ENCODE results near the gene APPBP2. TPM values are rescaled to one million over a fixed set of nuclear protein-coding genes. Genes with fewer than 3 reads are reported as not detected.
A peak's percentile ranks its signal among the peaks of the same experiment; 100 is the strongest.
"Not testable (repeated sequence)": the region's sequence is repeated elsewhere in the genome, so short reads cannot be mapped to it uniquely, and the experiment has no call there.

APPBP2 gene
- total RNA-seq: 55.1 TPM

- peak; percentile 88 for DNase-seq (ENCODE audit: low spot score)
Measured at GRCh38 chr17:60525685-60526514, at the start of gene APPBP2. Gene APPBP2 (minus strand): TSS chr17:60526242. CDS start chr17:60525931, 311 bp downstream.

- no peak for DNase-seq (ENCODE audit: low spot score)
Measured at GRCh38 chr17:60573236-60574051, 47.4 kb upstream of the APPBP2 start.

- DNase-seq (ENCODE audit: low spot score): no peak
Measured at GRCh38 chr17:60565233-60565632, 39.2 kb upstream of the APPBP2 start.

- DNase-seq (ENCODE audit: low spot score): no peak
Measured at GRCh38 chr17:60563743-60564142, 37.7 kb upstream of the APPBP2 start.

GRCh38 chr17:60562421-60562820, 36.4 kb upstream of the APPBP2 start:
- DNase-seq (ENCODE audit: low spot score): no peak

GRCh38 chr17:60560860-60561257, 34.8 kb upstream of the APPBP2 start:
- no peak for DNase-seq (ENCODE audit: low spot score)

- DNase-seq (ENCODE audit: low spot score): no peak
Measured at GRCh38 chr17:60559995-60560859, 34.2 kb upstream of the APPBP2 start.

GRCh38 chr17:60559659-60559994, 33.6 kb upstream of the APPBP2 start:
- DNase-seq (ENCODE audit: low spot score): no peak

GRCh38 chr17:60557805-60558204, 31.8 kb upstream of the APPBP2 start:
- no peak for DNase-seq (ENCODE audit: low spot score)

GRCh38 chr17:60555786-60556185, 29.7 kb upstream of the APPBP2 start:
- no peak for DNase-seq (ENCODE audit: low spot score)

- no peak for DNase-seq (ENCODE audit: low spot score)
Measured at GRCh38 chr17:60554377-60554788, 28.3 kb upstream of the APPBP2 start.

GRCh38 chr17:60552255-60552654, 26.2 kb upstream of the APPBP2 start:
- DNase-seq (ENCODE audit: low spot score): not testable (repeated sequence)

GRCh38 chr17:60548990-60549389, 22.9 kb upstream of the APPBP2 start:
- DNase-seq (ENCODE audit: low spot score): no peak

GRCh38 chr17:60545465-60546191, 19.6 kb upstream of the APPBP2 start:
- DNase-seq (ENCODE audit: low spot score): no peak

- no peak for DNase-seq (ENCODE audit: low spot score)
Measured at GRCh38 chr17:60542071-60542470, 16.0 kb upstream of the APPBP2 start.

GRCh38 chr17:60540460-60540859, 14.4 kb upstream of the APPBP2 start:
- no peak for DNase-seq (ENCODE audit: low spot score)

- DNase-seq (ENCODE audit: low spot score): no peak
Measured at GRCh38 chr17:60539807-60540206, 13.8 kb upstream of the APPBP2 start.

GRCh38 chr17:60538726-60539125, 12.7 kb upstream of the APPBP2 start:
- no peak for DNase-seq (ENCODE audit: low spot score)

GRCh38 chr17:60535382-60536279, 9.6 kb upstream of the APPBP2 start:
- peak; percentile 21 for DNase-seq (ENCODE audit: low spot score)

- DNase-seq (ENCODE audit: low spot score): peak; percentile 20
Measured at GRCh38 chr17:60534613-60535157, 8.6 kb upstream of the APPBP2 start.
